Keratinocyte (primary cell): Measurements from ENCODE around the gene CCDC61.

Source experiments
- EZH2 ChIP-seq: IDR thresholded peaks from one replicate; pipeline ENCODE4 v1.6.1; 2012; ENCODE audit warnings: inconsistent platforms, mild to moderate bottlenecking, low read length, moderate library complexity
- TF ChIP-seq, protein P1 (sequence below), 3 experiments: IDR thresholded peaks in 1 of 3; conservative IDR thresholded peaks in 1 of 3; optimal IDR thresholded peaks in 1 of 3; 2 replicates in 2 of 3; 3 replicates in 1 of 3; pipeline versions ENCODE3 to v1.5.1; 2011; ENCODE audit warnings: low read length in 3 of 3, mild to moderate bottlenecking in 3 of 3, moderate library complexity in 2 of 3, control low read depth in 1 of 3, inconsistent platforms in 1 of 3; ENCODE audit not compliant: insufficient read depth in 2 of 3; ENCODE audit errors: extremely low read depth in 1 of 3

- TF ChIP-seq EZH2, result no peak
- TF ChIP-seq, protein P1, sequence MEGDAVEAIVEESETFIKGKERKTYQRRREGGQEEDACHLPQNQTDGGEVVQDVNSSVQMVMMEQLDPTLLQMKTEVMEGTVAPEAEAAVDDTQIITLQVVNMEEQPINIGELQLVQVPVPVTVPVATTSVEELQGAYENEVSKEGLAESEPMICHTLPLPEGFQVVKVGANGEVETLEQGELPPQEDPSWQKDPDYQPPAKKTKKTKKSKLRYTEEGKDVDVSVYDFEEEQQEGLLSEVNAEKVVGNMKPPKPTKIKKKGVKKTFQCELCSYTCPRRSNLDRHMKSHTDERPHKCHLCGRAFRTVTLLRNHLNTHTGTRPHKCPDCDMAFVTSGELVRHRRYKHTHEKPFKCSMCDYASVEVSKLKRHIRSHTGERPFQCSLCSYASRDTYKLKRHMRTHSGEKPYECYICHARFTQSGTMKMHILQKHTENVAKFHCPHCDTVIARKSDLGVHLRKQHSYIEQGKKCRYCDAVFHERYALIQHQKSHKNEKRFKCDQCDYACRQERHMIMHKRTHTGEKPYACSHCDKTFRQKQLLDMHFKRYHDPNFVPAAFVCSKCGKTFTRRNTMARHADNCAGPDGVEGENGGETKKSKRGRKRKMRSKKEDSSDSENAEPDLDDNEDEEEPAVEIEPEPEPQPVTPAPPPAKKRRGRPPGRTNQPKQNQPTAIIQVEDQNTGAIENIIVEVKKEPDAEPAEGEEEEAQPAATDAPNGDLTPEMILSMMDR (optimal IDR thresholded peaks at IDR 0.05 in 1 of 3, IDR thresholded peaks at IDR 0.05 in 1 of 3, conservative IDR thresholded peaks at IDR 0.05 in 1 of 3; ENCODE audit: extremely low read depth in 1 of 3, insufficient read depth in 2 of 3, low read length in 3 of 3), result no peak
These were observed 40.3 kb downstream of the CCDC61 start for GRCh38 chr19:46035546-46035945.
